GM21526 (cell line): ENCODE measurements around the gene PRRC2B.
A peak's percentile ranks its signal among the peaks of the same experiment; 100 is the strongest.
"Not testable (repeated sequence)": the region's sequence is repeated elsewhere in the genome, so short reads cannot be mapped to it uniquely, and the experiment has no call there.

Experiments
- ATAC-seq: cut with Tn5 transposase; IDR thresholded peaks from one replicate; pipeline ENCODE4 v1.9.1; 2021; ENCODE audit warnings: moderate library complexity; ENCODE audit not compliant: unreplicated experiment, low FRiP score

PRRC2B gene

DNA sequence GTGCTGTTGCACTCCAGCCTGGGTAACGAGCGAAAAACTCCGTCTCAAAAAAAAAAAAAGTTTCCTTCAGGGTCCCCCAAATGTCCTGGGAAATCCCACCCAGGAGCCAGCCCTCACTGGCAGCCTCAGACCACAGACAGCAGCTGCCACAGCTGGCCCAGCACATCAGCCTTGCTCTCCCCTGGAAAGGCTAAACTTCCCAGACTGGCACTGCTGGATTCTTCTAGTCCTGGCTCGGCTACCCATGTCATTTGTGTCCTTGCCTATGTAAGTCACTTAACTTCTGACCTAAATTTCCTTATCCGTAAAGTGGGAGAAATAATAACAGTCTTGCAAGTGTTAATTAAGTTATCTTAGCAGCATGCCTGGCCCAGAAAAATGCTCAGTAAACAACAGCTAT is 8.6 kb upstream of the PRRC2B start:
- no peak for ATAC-seq

DNA sequence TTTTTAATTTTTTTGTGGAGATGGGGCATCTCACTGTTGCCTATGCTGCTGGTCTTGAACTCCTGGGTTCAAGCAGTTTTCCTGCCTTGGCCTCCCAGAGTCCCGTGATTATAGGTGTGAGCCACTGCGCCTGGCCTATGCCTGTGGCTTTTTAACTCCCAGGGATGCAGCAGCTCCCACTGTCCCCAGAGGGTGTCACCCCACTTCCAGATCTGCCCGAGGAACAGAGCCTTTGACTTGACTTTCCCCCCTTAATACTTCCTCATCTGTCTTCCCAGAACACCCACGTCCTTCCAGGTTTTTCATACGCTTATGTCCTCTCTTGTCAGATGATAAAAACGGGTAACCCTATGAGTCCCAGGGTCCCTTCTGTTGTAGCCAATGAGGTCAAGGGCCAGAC is 7.6 kb upstream of the PRRC2B start:
- ATAC-seq, result no peak

DNA sequence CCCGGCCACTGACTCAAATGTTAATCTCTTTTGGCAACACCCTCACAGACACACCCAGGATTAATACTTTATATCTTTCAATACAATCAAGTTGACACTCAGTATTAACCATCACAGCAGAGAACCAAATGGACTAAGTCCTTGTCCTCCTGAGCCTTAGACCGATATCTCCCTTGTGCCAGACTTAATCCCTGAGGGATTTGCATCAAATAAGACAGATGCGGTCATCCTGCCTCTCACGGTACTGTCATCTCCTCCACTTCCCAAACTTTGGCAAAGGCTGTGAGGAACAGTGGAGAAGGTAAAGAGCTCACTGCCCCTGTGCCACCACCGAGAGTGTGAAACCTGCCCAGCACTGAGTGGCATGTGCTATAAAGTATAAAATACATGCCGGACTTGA is 6.5 kb upstream of the PRRC2B start:
- no peak for ATAC-seq

DNA sequence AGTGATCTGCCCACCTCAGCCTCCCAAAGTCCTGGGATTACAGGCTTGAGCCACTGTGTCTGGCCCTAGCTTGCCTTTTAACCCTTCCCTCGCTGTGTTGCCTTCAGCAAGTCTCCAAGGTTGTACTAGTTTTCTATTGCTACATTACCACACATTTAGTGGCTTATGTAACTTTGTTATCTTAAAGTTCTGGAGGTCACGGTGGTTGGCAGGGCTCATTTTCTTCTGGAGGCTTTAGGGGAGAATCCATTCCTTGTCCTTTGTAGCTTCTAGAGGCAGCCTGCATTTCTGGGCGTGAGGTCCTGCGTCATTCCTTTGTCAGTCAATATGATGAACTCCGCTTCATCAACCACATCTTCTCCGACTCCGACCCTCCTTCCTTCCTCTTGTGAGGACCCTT is 2.9 kb upstream of the PRRC2B start:
- ATAC-seq, result no peak

DNA sequence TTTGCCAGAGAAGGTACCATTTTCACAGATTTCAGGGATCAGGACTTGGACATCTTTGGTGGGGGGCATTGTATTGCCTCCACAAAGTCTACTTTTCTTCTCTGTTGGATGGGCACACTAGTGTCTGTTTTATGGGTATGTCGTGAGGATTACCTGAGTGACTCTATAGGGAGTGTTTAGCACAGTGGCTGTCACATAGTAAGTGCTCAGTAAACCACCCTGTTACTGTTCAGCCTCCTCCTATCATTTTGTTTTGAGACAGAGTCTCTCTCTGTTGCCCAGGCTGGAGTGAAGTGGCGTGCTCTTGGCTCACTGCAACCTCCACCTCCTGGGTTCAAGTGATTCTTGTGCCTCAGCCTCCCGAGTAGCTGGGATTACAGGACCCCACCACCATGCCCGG is 2.4 kb upstream of the PRRC2B start:
- no peak for ATAC-seq

DNA sequence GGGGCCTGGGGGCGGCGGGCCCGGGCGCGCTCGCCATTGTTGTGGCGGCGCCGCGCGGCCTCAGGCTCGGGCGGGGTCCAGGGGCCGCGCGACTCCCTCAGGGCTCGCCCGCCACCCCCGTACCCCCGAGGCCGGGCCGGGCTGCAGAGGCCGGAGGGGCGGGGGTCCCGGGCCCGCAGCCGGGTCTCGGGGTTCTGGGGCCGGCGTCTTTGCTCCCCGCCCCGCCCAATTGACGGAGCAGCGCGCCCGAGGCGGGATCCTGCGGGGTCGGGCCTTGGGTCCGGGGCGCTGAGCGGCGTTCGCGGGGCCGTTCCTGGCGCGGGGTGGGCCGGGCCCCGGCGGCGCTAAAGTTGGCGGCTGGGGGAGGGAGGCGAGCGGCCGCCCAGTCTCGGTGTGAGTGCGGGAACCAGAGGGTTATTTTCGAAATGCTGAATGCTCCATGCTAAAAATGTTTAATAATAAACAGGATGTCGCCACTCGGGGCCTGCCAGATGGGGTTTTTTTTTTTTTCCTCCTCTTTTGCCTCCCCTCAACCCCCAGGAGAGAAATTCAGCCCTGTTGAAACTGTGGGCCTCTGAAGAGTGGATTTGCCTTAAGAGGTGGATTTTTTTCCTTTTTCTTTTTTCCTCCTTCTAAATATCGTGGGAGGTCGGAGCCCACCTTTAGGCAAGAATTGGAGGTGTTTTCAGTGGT is 724 bp downstream of the PRRC2B start:
- peak; percentile 38 for ATAC-seq

DNA sequence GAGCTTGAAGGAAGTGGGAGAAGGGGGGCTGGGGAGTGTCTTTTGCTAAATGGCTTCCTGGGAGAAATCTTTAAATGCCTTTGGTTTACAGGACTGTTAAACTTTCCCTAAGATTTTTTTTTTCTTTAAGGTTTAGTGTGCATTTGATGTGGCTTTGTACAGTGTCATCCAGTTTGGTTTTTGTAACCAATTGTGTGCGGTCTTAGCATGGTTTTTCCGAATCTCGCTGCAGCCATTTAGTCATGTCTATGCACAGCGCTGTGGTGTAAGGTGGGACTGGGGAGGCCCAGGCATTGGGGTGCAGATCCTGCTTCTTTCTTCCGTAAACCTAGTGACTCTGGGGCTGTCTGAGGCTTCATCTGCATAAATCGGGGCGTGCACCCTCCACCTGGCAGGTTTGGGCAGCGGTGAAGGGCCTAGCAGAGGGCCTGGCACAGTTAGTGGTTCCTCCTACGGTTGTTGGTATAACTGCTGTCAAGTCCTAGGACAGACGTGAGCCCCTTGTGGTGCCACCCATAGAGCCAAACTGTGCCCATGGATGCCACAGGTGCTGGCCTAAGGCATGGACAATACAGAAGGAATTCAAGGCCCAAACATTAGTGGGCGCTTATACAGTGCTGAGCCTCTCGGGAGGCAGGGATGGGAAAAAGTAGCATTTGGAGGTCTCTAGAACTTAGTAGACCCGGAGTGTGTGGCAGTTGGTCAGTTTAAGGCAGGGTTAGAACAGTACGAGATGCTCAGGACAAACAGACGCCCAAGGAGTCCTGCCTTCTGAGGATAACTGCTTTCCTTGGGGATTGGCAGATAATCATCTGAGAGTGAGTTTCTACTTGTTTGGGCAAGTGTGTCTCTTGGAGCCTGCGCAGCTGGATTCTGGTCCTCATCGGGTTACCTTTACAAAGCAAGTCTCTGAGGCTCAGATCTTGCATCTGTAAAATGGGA is 1.5 kb downstream of the PRRC2B start:
- ATAC-seq, result no peak

DNA sequence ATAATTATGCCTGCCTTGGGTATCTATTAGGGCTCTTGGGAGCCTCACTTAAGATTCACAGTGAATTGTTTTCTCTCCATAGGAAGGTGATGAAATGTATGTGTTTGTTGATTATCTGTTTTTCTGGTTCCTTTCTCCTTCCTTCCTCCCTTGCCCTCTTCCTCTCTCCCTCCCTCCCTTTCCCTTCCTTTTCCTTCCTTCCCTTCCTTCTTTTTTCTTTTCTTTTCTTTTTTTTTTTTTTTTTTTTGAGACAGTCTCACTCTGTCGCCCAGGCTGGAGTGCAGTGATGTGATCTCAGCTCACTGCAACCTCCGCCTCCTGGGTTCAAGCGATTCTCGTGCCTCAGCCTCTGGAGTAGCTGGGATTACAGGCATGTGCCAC is 2.2 kb downstream of the PRRC2B start:
- ATAC-seq, result not testable (repeated sequence)

DNA sequence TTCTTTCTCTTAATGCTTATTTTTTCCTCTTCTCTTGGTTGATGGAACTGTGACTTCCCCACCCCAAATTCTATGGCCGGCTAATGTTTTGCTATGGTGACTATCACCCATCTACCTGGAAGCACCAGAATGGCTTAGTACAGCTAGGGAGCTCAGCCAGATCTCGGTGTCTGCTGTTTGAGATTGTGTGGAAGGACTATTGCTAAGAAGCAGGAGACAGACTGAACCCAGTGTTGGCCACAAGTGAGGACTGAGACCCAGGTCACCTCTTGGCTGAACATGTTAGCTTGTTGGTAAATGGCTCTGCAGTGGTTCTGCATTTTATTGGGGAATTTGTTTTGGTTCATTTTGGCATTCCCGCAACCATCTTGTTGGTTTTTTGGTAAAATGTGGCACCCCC is 2.7 kb downstream of the PRRC2B start:
- no peak for ATAC-seq

DNA sequence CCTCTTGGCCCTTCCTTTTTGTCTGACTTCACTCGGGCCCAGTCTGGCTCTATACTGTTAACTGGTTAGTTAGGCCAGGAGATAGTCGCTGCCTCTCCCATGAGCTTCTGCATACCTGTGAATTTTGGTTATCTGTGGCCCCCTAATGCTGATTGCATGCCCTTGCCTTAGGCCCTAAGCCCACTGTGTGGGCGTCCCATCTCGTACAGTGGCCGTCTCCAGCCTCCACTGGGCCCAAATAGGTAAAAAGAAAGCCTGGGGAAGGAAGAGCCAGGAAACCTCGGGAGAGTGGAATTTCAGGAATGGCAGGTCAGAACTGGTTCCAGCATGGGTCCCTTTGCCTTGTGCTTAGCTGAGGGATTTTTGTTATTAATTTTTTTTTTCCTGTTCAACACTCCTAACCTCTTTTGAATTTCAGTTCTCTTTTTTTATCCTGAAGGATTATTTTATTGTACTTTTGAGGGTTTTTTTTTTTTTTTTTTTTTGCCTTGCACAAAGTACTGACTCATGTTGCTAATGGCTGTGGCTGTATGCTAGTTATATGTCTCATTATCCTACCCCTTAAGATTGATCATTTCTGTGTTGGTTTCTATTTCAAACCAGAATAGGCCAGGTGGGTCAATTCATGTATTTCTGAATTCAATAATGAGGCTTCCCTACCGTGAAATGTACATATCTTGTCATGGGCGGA is 3.4 kb downstream of the PRRC2B start:
- ATAC-seq, result no peak

DNA sequence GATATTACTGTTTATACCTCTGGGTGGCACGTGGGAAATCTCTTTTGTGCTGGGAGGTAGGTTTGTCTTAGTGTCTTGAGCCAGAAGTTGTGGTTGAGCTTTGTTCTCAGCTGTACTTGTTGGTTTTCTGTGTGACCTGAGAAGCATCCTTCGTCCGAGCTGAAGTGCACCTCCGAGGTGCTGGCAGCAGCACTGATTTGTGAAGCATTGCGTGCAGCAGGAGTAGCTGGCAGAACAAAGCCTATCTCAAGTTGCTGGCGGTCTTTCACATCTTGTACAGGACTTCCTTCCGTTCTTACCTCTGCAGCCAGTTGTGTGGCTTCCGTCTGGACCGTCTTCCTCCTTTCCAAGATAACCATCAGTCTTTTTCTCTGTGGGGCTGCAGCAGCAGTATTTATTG is 4.3 kb downstream of the PRRC2B start:
- ATAC-seq, result no peak

DNA sequence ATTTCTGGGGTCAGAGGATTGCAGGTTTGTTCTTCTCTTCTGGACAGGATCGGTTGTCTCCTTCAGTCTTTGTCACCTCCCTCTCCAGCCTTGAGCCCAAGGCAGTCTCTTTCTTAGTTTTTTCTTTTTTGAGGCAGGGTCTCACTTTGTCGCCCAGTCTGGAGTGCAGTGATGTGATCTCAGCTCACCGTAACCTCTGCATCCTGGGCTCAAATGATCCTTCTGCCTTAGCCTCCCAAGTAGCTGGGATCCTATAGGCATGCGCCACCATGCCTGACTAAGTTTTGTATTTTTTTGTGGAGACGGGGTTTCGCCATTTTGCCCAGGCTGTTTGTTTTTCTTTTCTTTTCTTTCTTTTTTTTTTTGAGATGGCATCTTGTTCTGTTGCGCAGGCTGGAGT is 6.1 kb downstream of the PRRC2B start:
- no peak for ATAC-seq

DNA sequence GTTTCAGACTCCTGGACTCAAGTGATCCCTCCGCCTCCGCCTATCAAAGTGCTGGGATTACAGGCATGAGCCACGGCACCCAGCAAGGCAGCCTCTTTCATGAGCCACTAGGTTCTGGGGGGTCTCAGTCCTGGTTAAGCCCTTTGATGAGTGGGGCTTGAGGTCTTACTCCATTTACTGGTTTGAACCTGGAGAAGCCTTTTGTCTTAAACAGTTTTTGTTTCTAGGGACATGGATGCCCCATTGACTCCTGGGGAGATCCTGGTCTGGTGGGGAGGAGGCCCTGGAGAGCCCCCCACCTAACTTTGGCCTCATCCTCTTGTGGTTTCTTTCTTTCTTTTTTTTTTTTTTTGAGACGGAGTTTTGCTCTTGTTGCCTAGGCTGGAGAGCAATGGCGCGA is 6.7 kb downstream of the PRRC2B start:
- ATAC-seq, result no peak

DNA sequence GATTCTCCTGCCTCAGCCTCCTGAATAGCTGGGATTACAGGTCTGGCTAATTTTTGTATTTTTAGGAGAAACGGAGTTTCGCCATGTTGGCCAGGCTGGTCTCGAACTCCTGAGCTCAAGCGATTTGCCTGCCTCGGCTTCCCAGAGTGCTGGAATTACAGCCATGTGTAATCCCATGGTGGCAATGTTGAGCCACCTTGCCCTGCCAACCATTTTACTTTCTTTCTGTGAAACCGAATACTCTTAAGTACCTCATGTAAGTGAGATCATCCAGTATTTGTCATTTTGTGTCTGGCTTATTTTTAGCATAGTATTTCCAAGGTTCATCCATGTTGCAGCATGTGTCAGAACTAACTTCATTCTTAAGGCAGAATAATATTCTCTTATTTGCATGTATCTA is 8.2 kb downstream of the PRRC2B start:
- no peak for ATAC-seq

DNA sequence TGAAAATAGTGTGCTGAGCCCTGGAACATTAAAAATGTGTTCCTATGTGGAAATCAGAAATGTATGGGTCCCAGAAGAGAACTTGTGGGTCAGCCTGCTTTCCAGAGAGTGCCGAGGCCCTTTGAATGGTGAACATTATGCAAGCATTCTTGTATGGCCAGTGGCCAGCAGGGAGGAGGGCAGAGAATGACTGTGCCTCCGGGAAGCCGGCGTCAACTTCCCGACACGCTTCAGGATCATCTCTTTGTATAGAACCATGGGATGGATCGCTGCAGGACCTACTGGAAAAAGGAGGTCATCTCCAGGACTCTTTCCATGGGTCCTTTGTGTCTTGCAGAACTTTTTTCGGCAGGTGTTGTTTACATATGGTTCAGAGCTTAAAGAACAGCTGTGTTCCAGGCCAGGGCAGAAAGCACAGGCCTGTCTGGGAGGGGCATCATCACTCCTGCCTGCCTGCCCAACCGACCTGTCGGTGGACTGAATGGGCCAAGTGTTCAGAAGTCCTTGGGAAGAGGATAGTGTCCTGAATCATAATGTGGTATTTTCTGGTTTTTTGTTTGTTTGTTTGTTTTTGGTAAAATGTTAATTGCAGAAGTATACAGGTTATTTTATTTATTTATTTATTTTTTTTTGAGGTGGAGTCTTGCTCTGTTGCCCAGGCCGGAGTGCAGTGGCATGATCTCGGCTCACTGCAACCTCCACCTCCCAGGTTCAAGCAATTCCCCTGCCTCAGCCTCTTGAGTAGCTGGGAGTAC is 9.0 kb downstream of the PRRC2B start:
- ATAC-seq, result no peak

DNA sequence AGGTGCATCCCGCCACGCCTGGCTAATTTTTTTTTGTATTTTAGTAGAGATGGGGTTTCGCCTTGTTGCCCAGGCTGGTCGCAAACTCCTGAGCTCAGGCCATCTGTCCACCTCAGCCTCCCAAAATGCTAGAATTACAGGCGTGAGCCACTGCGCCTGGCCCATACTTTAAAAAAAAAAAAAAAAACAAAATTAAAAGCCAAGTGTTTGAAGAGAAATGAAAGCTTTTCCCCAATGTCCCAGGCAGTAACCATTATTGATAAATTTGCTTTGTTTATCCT is 9.5 kb downstream of the PRRC2B start:
- no peak for ATAC-seq

DNA sequence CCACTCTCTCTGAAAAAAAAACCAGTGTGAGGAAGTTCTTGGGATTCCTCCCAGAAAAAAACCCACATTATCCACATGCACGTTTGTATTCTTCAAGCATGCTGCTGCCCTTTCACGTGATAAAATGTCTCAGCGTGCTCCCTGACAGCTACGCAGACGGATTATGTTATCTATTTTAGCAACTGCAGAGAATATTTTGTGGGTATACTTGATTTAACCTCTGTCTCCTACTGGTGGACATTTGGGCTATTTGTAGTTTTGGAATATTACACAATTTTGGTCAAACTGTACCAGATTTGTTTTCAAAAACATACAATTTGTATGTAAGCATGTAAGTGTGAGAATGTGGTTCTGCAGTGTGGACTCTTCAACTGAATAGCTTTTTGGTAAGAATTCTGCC is 10.7 kb downstream of the PRRC2B start:
- ATAC-seq, result no peak

DNA sequence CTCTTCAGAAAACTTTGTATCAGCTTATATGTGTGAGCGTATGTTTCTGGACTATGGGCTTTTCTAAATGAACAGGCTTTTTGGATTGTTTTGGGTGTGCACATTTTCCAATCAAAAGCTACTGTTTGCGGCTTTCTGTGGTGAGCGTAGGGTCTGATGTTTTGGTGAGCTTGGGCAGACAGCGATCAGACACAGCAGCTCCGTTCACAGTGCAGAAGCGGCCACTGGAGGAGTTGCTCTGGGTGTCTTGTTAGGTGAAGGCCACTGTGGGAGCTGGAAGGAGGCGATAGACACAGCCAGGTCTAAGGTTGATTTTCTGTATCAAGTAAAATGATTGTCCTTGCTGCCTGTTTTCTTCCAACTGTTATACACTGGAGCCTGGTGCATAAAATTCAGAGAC is 11.1 kb downstream of the PRRC2B start:
- no peak for ATAC-seq

DNA sequence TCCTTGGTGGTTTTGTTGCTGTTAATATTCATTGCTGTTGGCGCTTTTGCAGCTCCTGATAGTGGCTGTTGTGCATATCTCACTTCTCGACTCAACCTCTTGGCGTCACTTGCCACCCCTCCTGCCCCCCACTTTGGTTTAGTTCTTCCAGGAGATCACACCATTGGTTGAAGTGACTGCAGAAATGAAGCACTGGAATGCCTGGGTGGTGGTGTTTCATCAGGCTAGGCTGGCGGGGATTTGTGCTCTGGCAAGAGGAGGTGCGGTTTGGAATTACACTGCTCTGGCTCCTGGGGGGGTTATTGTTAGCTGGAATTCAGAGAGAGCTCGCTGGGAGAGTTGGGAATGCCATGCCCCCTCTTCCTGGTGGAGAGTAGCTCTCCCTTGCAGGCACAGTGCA is 11.5 kb downstream of the PRRC2B start:
- no peak for ATAC-seq

DNA sequence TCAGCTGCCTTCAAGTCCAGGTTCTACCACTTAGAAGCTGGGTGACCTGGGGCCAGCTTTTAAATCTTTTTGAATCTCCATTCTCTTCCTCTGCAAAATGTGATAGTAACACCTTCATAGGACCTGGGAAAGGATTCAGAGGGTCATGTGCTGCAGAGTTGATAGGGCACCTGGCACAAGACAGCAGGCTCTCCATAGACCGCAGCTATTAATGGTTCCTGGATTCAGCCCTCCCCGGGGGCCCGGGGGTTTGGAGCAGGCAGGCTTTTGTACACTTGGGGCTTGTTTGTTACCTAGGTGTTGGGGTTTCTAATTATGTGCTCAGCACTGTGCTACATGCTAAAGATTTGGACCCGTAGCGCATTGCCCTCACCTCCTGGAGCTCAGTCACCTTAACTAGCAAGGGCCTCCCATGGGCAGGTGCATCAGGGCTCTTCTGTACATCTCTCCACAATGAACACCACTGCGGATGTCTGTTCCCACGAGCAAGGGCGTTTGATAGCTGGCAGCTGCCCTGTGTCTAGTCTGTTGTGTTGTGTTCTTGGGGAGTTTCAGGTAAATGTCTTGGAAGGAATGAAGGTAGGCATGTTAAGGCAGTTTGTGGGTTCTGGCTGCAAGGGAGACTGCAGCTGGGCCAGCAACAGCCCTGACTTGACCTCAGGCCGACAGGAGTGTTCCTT is 12.1 kb downstream of the PRRC2B start:
- no peak for ATAC-seq
